Right kidney (tissue), 1 donor: Measurements from ENCODE around the gene ALDH3A1.

Experiments
- DNase-seq: peaks from one replicate; pipeline ENCODE4 v3.0.0-alpha.2; 2016

Gene ALDH3A1

GRCh38 chr17:19718613-19719354 lies 29.3 kb downstream of the ALDH3A1 start:
- no peak for DNase-seq

GRCh38 chr17:19718041-19718612 lies 30.0 kb downstream of the ALDH3A1 start:
- DNase-seq, result no peak

GRCh38 chr17:19717411-19717908 lies 30.6 kb downstream of the ALDH3A1 start:
- DNase-seq, result no peak

GRCh38 chr17:19717031-19717360 lies 31.1 kb downstream of the ALDH3A1 start:
- DNase-seq, result no peak

- peak; percentile 56 for DNase-seq
These were observed 31.7 kb downstream of the ALDH3A1 start, which contains the start of gene SLC47A2 for GRCh38 chr17:19716108-19717030. SLC47A2 (minus strand) TSS chr17:19716584; CDS start chr17:19716555, 29 bp downstream.

GRCh38 chr17:19714542-19715411 lies 33.3 kb downstream of the ALDH3A1 start:
- no peak for DNase-seq

- DNase-seq, result no peak
These were observed 34.2 kb downstream of the ALDH3A1 start for GRCh38 chr17:19713901-19714361.

- DNase-seq, result no peak
These were observed 34.6 kb downstream of the ALDH3A1 start for GRCh38 chr17:19713462-19713861.

GRCh38 chr17:19712436-19713004 lies 35.6 kb downstream of the ALDH3A1 start:
- DNase-seq, result no peak

- no peak for DNase-seq
These were observed 38.3 kb downstream of the ALDH3A1 start for GRCh38 chr17:19709841-19710240.

- no peak for DNase-seq
These were observed 39.5 kb downstream of the ALDH3A1 start for GRCh38 chr17:19708431-19709175.

- DNase-seq, result no peak
These were observed 40.3 kb downstream of the ALDH3A1 start for GRCh38 chr17:19707728-19708221.

GRCh38 chr17:19706791-19707727 lies 41.0 kb downstream of the ALDH3A1 start:
- no peak for DNase-seq

GRCh38 chr17:19705771-19706770 lies 42.0 kb downstream of the ALDH3A1 start:
- DNase-seq, result no peak

- no peak for DNase-seq
These were observed 42.9 kb downstream of the ALDH3A1 start for GRCh38 chr17:19705201-19705600.

- DNase-seq, result peak; percentile 59
These were observed 44.1 kb downstream of the ALDH3A1 start for GRCh38 chr17:19703828-19704613.
